ENCODE data around the gene CBLL1.

DNA sequence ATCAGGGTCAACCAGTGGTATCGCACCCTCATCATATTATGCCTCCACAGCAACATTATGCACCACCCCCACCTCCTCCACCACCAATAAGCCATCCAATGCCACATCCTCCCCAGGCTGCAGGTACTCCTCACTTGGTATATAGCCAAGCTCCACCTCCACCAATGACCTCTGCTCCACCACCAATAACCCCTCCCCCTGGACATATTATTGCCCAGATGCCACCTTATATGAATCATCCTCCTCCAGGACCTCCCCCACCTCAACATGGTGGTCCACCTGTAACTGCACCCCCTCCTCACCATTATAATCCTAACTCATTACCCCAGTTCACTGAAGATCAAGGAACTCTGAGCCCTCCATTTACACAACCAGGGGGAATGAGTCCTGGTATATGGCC is 14.7 kb downstream of the CBLL1 start:
- TF ChIP-seq EP300 (IDR thresholded peaks at IDR 0.05) = no peak
- TF ChIP-seq CTCF (IDR thresholded peaks at IDR 0.05) = no peak
- TF ChIP-seq POLR2AphosphoS5 (IDR thresholded peaks at IDR 0.05) = no peak
